T-helper 17 cell (primary cell): ENCODE measurements around the gene MGAT4A. TPM values are rescaled to one million over a fixed set of nuclear protein-coding genes. Genes with fewer than 3 reads are reported as not detected.
A peak's percentile ranks its signal among the peaks of the same experiment; 100 is the strongest.

Experiments used
- ATAC-seq: fragments of 150-1000 bp; cut with Tn5 transposase; 2 replicates; pipeline ENCODE4 v1.10.0; 2021; ENCODE audit warnings: mild to moderate bottlenecking, moderate library complexity
- DNase-seq, 3 donors: peaks; one replicate each; pipeline versions ENCODE4 v3.0.0 to v3.0.0-alpha.2; 2020 to 2021
- H3K9me3 ChIP-seq: one replicate; pipeline ENCODE4 v1.7.0; 2013; ENCODE audit warnings: low read length, mild to moderate bottlenecking; ENCODE audit not compliant: control insufficient read depth, poor library complexity, severe bottlenecking
- H3K27ac Mint-ChIP-seq: one replicate; pipeline ENCODE4 v1.8.0; 2022; ENCODE audit warnings: mild to moderate bottlenecking, moderate library complexity, mixed read lengths
- H3K27me3 Mint-ChIP-seq: one replicate; pipeline ENCODE4 v1.8.0; 2022; ENCODE audit warnings: mixed read lengths
- H3K36me3 Mint-ChIP-seq: one replicate; pipeline ENCODE4 v1.8.0; 2022; ENCODE audit warnings: low read depth, mixed read lengths
- H3K4me1 Mint-ChIP-seq: one replicate; pipeline ENCODE4 v1.8.0; 2022; ENCODE audit warnings: mild to moderate bottlenecking, mixed read lengths
- H3K4me3 Mint-ChIP-seq: one replicate; pipeline ENCODE4 v1.8.0; 2022; ENCODE audit warnings: mild to moderate bottlenecking, moderate library complexity, mixed read lengths
- total RNA-seq, 4 donors: library from RNA in 2 of 4; stranded (reverse) in 2 of 4; gene quantifications; one replicate each; pipeline ENCODE4 v1.2.3 and lab custom pipeline; 2022 to 2026

MGAT4A gene
- total RNA-seq, 2 donors from 2014 or later = 187 to 205 TPM

DNA sequence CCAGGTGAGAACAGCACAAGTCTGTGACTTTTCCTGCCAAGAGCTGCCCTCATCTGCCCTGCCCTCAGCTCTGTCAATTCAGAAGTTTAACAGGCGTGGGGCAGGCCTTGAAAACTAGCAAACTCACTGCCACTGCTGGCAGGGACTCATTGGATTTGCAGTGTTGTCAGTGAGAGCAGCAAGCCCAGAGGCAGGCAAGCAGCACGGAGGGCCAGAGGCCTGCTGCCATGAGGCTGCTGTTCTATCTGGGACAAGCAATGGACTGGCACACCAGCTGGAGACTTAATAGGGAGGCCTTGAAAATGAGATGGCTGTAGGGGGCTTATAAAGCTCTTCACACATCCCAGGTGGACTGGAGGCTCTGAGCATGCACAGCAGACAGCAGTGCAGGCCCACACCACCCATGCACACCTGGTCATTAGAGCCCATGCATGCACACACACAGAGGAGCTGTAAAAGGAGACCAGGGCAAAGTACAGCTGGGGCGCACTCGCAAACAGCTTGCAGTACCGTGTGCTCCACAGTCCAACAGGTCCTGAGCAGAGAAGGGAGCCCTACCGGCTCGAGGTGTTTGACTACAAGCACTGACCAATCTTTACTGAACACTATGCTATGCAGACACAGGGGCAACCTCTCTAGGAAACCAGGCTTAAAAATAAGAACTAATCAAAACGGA is 28.7 kb downstream of the MGAT4A start:
- peaks cover 55% of the 10 kb centered on the region for H3K4me1 Mint-ChIP-seq
- peaks cover 11% of the 10 kb centered on the region for H3K36me3 Mint-ChIP-seq
- ATAC-seq (peak; percentile 26), DNase-seq (no peak)
- peak overlapping the region; percentile 66 for H3K4me3 Mint-ChIP-seq
- H3K9me3 ChIP-seq = no peaks in the 10 kb centered on the region
- peak overlapping the region; percentile 95 for H3K27ac Mint-ChIP-seq
- no peaks in the 10 kb centered on the region for H3K27me3 Mint-ChIP-seq

DNA sequence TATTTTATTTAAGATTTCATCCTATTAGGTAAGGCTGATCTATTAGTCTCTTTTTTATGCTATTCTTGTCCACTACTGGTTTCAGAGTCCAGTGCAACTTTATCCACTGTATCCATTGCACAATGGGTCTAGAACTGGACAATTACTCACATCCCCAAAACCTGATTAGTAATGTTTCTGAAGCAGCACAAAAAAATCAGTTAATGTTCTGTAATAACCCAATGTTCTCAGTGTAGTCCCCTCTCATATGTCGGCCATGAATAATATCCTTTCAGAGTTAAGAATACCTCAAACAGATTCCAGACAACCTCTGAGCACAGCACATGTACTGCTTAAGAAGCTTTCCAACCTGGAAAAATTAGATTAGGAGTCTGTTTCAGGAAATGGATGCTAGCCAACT is 29.7 kb downstream of the MGAT4A start:
- H3K9me3 ChIP-seq = no peaks in the 10 kb centered on the region
- DNase-seq (no peak), ATAC-seq (no peak)
- Mint-ChIP-seq H3K4me3 (peak overlapping the region; percentile 7), H3K36me3 (peaks cover 12% of the 10 kb centered on the region), H3K27ac (peak overlapping the region; percentile 95), H3K27me3 (no peaks in the 10 kb centered on the region), H3K4me1 (peaks cover 60% of the 10 kb centered on the region)

DNA sequence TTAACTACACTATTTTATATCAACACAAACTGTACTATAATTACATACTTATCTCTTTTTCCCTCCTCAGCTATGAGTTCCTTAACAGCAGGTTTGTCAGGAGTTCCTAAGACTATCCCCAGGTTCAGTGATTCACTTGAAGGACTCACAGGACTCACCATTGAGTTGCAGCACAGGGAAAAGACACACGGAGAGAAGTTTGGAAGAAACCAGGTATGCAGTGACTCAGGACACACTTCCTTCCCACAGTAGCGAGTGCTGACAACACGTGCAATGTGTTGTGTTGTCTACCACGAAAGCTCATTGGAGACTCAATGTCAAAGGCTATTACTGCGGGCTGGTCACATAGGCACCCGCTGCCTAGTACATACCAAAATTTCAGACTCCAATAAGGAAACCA is 32.0 kb downstream of the MGAT4A start:
- H3K4me1 Mint-ChIP-seq = peaks cover 69% of the 10 kb centered on the region
- peak overlapping the region; percentile 61 for H3K4me3 Mint-ChIP-seq
- H3K27ac Mint-ChIP-seq = peak overlapping the region; percentile 65
- H3K9me3 ChIP-seq = no peaks in the 10 kb centered on the region
- DNase-seq = no peak
- ATAC-seq = no peak
- H3K27me3 Mint-ChIP-seq = no peaks in the 10 kb centered on the region
- peaks cover 15% of the 10 kb centered on the region for H3K36me3 Mint-ChIP-seq

DNA sequence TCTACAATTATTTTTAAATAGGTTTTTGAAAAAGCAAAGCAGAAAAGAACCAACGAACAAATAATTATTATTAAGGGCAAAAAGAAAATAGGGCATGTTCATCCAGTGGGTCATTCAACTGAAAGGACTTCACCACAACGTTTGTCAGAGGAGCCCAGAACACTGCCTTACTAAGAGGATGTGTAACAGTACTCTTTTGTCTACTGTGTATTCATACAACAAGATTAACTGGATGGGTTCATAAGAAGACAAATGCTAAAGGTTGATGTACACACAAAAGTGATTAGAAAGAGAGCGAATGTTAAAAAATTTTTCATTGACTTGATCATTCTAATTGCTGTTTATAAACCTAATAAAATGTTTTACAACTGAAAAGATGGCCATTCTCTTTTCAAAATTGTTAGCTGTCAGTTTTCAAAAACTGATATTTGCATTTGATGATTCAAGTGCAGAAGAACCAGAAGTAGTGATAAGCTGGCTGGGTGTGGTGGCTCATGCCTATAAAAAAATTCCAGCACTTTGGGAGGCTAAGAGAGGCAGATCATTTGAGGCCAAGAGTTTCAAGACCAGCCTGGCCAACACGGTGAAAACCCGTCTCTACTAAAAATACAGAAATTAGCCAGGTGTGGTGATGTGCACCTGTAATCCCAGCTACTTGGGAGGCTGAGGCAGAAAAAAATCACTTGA is 33.1 kb downstream of the MGAT4A start:
- H3K9me3 ChIP-seq = no peaks in the 10 kb centered on the region
- DNase-seq (no peak), ATAC-seq (no peak)
- H3K4me3 Mint-ChIP-seq = peak overlapping the region; percentile 47
- H3K36me3 Mint-ChIP-seq = peaks cover 16% of the 10 kb centered on the region
- H3K27me3 Mint-ChIP-seq = no peaks in the 10 kb centered on the region
- H3K27ac Mint-ChIP-seq = peak overlapping the region; percentile 65
- peaks cover 69% of the 10 kb centered on the region for H3K4me1 Mint-ChIP-seq

DNA sequence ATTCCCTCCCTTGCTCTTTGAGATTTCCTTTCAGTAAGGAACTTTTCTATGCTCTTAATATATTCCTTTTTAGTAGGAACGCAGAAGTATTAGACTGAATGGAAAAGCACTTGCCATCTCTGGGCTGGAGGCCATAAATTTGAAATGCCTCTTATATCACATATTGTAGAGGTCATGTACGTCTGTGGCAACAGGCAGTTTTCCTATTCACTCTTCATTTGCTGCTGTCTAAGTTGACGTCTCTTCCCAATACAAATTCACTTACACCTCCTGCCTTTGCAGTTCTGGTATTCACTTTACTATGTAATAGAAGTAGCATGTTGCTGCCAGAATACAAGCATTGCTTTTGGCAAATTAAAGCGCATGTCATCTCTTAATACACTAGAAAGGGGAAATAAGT is 34.7 kb downstream of the MGAT4A start:
- H3K27ac Mint-ChIP-seq = peak overlapping the region; percentile 65
- peak overlapping the region; percentile 57 for H3K4me3 Mint-ChIP-seq

DNA sequence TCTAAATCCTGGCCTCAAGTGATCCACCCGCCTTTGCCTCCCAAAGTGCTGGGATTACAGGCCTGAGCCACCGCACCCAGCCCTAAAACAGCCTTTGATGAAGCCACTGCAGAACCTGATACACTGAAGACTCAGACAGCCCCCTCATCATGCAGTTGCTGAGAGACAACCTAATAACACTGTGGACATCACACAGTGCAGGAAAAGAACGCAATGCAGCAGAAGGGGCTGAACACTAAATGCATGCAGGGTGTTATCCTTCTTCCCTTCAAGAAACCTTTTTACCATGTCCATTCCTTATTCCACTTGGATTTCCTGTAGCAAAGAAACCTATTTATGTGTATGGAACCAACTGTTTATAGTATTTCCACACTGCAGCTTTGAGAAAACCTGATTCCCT is 35.7 kb downstream of the MGAT4A start:
- H3K27ac Mint-ChIP-seq = peak overlapping the region; percentile 91
- no peak for ATAC-seq
- H3K27me3 Mint-ChIP-seq = no peaks in the 10 kb centered on the region
- H3K9me3 ChIP-seq = no peaks in the 10 kb centered on the region
- H3K4me3 Mint-ChIP-seq = no peak overlapping the region
- H3K4me1 Mint-ChIP-seq = peaks cover 67% of the 10 kb centered on the region
- peaks cover 15% of the 10 kb centered on the region for H3K36me3 Mint-ChIP-seq
- no peak for DNase-seq

More for the DNA sequence above, 34.7 kb downstream of the MGAT4A start:
- ATAC-seq = no peak
- Mint-ChIP-seq H3K27me3 (no peaks in the 10 kb centered on the region), H3K36me3 (peaks cover 12% of the 10 kb centered on the region), H3K4me1 (peaks cover 61% of the 10 kb centered on the region)
- H3K9me3 ChIP-seq = no peaks in the 10 kb centered on the region
- DNase-seq = no peak

DNA sequence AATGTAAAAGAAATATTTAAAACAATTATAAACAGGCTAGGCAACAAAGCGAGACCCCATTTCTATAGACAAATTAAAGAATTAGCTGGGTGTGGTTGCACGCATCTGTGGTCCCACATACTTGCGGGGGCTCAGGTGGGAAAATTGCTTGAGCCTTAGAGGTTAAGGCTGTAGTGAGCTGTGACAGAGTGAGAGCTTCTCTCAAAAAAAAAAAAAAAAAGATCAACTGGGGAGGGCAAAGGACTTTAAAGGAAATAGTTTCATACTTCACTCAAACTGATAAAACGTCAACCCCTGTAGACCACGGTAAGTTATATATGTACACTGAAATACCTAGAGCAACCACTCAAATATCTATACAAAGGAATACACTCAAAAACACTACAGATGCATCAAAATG is 37.5 kb downstream of the MGAT4A start:
- Mint-ChIP-seq H3K4me3 (peak overlapping the region; percentile 37), H3K4me1 (peaks cover 71% of the 10 kb centered on the region), H3K36me3 (peaks cover 10% of the 10 kb centered on the region), H3K27ac (peak overlapping the region; percentile 91), H3K27me3 (no peaks in the 10 kb centered on the region)
- ATAC-seq = peak; percentile 58
- no peak for DNase-seq
- no peaks in the 10 kb centered on the region for H3K9me3 ChIP-seq

DNA sequence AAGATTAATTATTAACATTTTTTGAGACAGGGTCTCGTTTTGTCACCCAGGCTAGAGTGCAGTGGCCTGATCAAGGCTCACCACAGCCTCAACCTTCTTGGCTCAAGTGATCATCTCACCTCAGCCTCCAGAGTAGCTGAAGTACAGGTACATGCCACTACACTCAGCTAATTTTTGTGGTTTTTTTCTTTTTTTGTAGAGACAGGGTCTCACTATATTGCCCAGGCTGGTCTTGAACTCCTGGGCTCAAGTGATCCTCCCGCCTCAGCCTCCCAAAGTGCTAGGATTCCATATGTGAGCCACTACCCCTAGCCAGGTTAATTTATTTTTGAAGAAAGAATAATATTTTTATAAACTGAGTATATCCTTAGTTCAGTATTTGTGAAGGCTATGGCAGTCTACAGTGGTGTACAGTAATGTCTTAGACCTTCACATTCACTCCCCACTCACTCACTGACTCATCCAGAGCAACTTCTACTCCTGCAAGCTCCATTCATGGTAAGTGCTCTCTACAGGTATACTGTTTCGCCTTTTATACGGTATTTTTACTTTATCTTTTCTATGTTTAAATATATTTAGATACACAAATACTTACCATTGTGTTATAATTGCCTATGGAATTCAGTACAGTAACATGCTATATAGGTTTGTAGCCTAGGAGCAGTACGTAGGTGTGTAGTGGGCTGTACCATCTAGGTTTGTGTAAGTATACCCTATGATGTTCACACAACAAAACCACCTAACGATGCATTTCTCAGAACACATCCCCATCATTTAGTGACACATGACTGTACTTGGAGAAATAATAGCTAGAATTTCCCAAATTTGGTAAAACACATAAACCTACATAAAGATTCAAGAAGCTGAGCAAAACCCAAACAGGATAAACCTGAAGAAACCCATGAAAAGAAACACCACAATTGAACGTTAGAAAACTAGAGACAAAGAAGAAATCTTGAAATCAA is 38.6 kb downstream of the MGAT4A start:
- peak overlapping the region; percentile 94 for H3K27ac Mint-ChIP-seq
- DNase-seq (no peak), ATAC-seq (peak; percentile 47)
- H3K4me1 Mint-ChIP-seq = peaks cover 78% of the 10 kb centered on the region
- H3K27me3 Mint-ChIP-seq = no peaks in the 10 kb centered on the region
- H3K4me3 Mint-ChIP-seq = peak overlapping the region; percentile 77
- no peaks in the 10 kb centered on the region for H3K9me3 ChIP-seq
- peaks cover 9% of the 10 kb centered on the region for H3K36me3 Mint-ChIP-seq

DNA sequence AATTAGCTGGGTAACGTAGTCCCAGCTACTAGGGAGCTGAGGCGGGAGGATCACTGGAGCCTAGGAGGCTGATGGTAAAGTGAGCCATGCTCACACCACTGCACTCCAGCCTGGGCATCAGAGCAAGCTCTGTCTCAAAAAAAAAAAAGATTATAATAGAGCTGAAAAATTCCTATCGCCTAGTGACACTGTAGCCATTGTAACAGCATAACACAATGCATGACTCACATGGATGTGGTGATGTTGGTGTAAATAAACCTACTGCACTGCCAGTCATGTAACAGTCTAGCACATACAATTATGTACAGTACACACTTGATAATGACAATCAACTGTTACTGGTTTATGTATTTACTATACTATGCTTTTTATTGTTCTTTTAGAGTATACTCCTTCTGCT is 39.6 kb downstream of the MGAT4A start:
- Mint-ChIP-seq H3K36me3 (peaks cover 9% of the 10 kb centered on the region), H3K4me1 (peaks cover 78% of the 10 kb centered on the region), H3K4me3 (no peak overlapping the region), H3K27me3 (no peaks in the 10 kb centered on the region), H3K27ac (peak overlapping the region; percentile 94)
- DNase-seq = no peak
- no peaks in the 10 kb centered on the region for H3K9me3 ChIP-seq
- ATAC-seq = peak; percentile 60

DNA sequence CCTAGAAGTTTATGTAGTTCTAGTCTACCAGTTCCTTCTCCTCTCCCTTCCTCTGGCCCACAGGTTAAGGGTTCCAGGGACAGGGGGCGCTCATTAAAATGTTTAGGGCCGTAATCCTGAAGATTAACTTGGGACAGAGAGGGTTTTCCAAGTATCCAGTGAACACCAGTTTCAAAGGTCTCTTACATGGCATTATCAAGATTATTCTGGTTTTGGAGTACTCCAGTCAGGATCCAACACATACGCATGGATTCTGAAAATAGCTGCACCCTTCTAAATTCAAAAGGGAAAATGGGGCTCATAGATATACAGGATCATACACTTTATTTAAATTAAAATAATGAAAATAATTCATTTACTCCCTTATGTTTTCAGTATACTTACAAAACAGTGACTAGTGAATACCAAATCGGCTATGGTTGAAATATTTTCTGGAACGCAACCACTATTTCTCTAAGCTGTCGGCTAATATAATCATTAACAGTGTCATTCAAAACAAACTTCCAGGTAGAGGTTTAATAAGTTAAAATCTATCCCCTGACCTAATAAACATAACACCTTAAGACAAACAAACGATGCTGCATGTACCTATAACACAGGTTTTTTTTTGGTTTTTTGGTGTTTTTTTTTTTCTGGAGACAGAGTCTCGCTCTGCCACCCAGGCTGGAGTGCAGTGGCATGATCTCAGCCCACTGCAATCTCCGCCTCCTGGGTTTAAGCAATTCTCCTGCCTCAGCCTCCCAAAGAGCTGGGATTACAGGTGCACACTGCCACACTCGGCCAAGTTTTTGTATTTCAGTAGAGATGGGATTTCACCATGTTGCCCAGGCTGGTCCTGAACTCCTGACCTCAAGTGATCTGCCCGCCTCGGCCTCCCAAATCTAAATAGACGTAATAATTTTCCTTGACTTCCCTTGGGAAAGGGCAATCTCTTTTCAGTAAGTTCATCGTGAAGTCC is 44.7 kb downstream of the MGAT4A start:
- H3K4me3 Mint-ChIP-seq = no peak overlapping the region
- H3K9me3 ChIP-seq = no peaks in the 10 kb centered on the region
- H3K27me3 Mint-ChIP-seq = no peaks in the 10 kb centered on the region
- no peak for DNase-seq
- no peak for ATAC-seq
- peaks cover 4% of the 10 kb centered on the region for H3K36me3 Mint-ChIP-seq
- H3K27ac Mint-ChIP-seq = peak overlapping the region; percentile 94
- H3K4me1 Mint-ChIP-seq = peaks cover 59% of the 10 kb centered on the region

DNA sequence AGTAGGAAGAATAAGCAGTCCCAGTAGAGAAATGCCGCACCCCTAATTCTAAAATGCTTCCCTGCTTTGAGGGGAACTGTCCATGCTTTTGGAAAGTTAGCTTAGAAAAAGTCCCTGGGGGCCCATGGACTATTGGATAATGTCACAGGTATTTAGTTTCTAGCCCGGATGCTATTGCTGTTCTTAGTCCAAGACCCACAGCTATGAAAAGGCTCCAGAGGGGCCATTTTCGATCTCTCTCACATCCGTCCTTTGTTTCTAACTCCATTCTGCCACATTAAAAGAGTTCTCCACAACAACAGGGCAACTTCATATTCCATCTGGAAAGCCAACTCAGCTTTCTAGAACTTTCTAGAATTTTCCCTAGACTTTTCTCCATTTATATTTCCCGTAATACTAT is 47.2 kb downstream of the MGAT4A start:
- ATAC-seq = no peak
- H3K4me3 Mint-ChIP-seq = no peak overlapping the region
- H3K9me3 ChIP-seq = no peaks in the 10 kb centered on the region
- peak overlapping the region; percentile 59 for H3K27ac Mint-ChIP-seq
- H3K4me1 Mint-ChIP-seq = peaks cover 45% of the 10 kb centered on the region
- DNase-seq = no peak
- H3K27me3 Mint-ChIP-seq = no peaks in the 10 kb centered on the region
- peaks cover 4% of the 10 kb centered on the region for H3K36me3 Mint-ChIP-seq

DNA sequence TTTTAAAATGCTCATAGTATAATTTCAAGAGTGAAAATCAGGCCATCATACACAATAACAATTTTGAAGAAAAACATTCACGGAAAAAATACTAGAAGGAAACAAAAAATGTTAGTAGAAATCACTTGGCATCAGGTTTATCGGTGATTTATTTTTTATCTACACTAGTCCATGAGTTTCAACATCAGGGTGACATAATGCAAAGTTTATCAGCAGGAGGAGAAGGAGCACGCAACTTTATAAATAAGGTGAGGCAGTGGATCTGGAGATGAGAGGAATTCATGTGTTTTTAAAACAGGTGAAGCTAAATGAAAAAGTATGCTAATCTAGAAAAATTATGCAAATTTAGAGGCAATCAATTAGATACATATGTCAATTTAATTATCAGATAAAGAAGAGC is 54.2 kb downstream of the MGAT4A start:
- Mint-ChIP-seq H3K27ac (peak overlapping the region; percentile 91), H3K27me3 (no peaks in the 10 kb centered on the region), H3K4me3 (peak overlapping the region; percentile 52), H3K36me3 (peaks cover 9% of the 10 kb centered on the region), H3K4me1 (peaks cover 16% of the 10 kb centered on the region)
- ATAC-seq = no peak
- no peak for DNase-seq
- no peaks in the 10 kb centered on the region for H3K9me3 ChIP-seq
